GM12878 (cell line): ENCODE results near the gene LEMD3. TPM values are rescaled to one million over a fixed set of nuclear protein-coding genes. Genes with fewer than 3 reads are reported as not detected.

Experiments used
- ATAC-seq: fragments of 200-7000 bp; cut with Tn5 transposase; 3 replicates; pipeline ENCODE4 v1.9.1; 2020; ENCODE audit warnings: mild to moderate bottlenecking, moderate library complexity
- BruUV-seq: library from RNA; stranded (reverse); fragments of 400-500 nt; replicated peaks from 2 replicates; lab custom pipeline; 2021; lab: Mats Ljungman, UMichigan
- CTCF ChIA-PET: fragments of 300-600 bp; sonication (Branson Sonifier 250); formaldehyde crosslinking; extraction: SDS; loops from one replicate; lab custom pipeline; 2021; ENCODE audit warnings: inconsistent platforms; lab: Yijun Ruan, JAX
- POLR2A ChIA-PET: fragments of 350-600 bp; formaldehyde crosslinking; extraction: SDS; loops from one replicate; lab custom pipeline; 2021; ENCODE audit warnings: inconsistent platforms; lab: Charles Lee
- RAD21 ChIA-PET: fragments of 300-600 bp; sonication (Branson Sonifier 250); formaldehyde crosslinking; loops from one replicate; lab custom pipeline; 2023; ENCODE audit warnings: antibody characterized with exemption; ENCODE audit not compliant: unreplicated experiment; lab: Charles Lee
- SMC1A ChIA-PET: fragments of 300-600 bp; sonication (Branson Sonifier 250); formaldehyde crosslinking; loops from one replicate; lab custom pipeline; 2023; ENCODE audit not compliant: unreplicated experiment, uncharacterized antibody; lab: Charles Lee
- DNase-seq: peaks from one replicate; pipeline ENCODE4 v3.0.0-alpha.2; 2011; ENCODE audit warnings: low read depth, low spot score
- FAIRE-seq: peaks from 3 replicates; lab custom pipeline; 2011; peaks lifted over from hg19 to GRCh38; lab: Jason Lieb, UNC
- H2AFZ ChIP-seq: 2 replicates; pipeline ENCODE4 v1.6.0; 2011; ENCODE audit warnings: low read depth, low read length, control low read depth; ENCODE audit not compliant: control insufficient read depth
- H3K27ac ChIP-seq: 2 replicates; pipeline ENCODE4 v1.5.1; 2011; ENCODE audit warnings: control low read depth; ENCODE audit not compliant: control insufficient read depth, insufficient read depth
- H3K27me3 ChIP-seq, 2 experiments: replicated peaks in 1 of 2; 2 replicates each; pipeline versions ENCODE4 v1.6.0 to v1.6.1; 2011; ENCODE audit warnings: low read length in 1 of 2; ENCODE audit not compliant: control insufficient read depth in 2 of 2, insufficient read depth in 2 of 2
- H3K36me3 ChIP-seq, 2 experiments: 2 replicates each; pipeline ENCODE4 v1.5.1; 2011; ENCODE audit warnings: low read length in 1 of 2; ENCODE audit not compliant: control insufficient read depth in 2 of 2, insufficient read depth in 2 of 2
- H3K4me1 ChIP-seq: 2 replicates; pipeline ENCODE4 v1.6.1; 2011; ENCODE audit warnings: mild to moderate bottlenecking, low read length, moderate library complexity, mixed read lengths; ENCODE audit not compliant: control insufficient read depth, insufficient read depth
- H3K4me2 ChIP-seq: 2 replicates; pipeline ENCODE4 v1.6.0; 2011; ENCODE audit warnings: control low read depth; ENCODE audit not compliant: control insufficient read depth, insufficient read depth
- H3K4me3 ChIP-seq: fragments of 200-600 bp; sonication (generic); 2 replicates; pipeline ENCODE4 v1.5.1; 2016
- H3K79me2 ChIP-seq: 2 replicates; pipeline ENCODE4 v1.6.0; 2011; ENCODE audit warnings: low read length; ENCODE audit not compliant: control insufficient read depth, insufficient read depth
- H3K9ac ChIP-seq: 2 replicates; pipeline ENCODE4 v1.8.0; 2011; ENCODE audit warnings: low read length, control low read depth, mixed read lengths; ENCODE audit not compliant: control insufficient read depth, insufficient read depth
- H3K9me3 ChIP-seq: replicated peaks from 3 replicates; pipeline ENCODE4 v1.5.1; 2011; ENCODE audit warnings: mild to moderate bottlenecking, low read length; ENCODE audit not compliant: control insufficient read depth, insufficient read depth
- H4K20me1 ChIP-seq: 2 replicates; pipeline ENCODE4 v1.6.0; 2011; ENCODE audit not compliant: control insufficient read depth, insufficient read depth
- CBFB ChIP-seq: IDR thresholded peaks from 2 replicates; pipeline ENCODE4 v1.6.1; 2016; ENCODE audit warnings: antibody characterized with exemption, low read depth
- ESRRA ChIP-seq: IDR thresholded peaks from 2 replicates; pipeline ENCODE4 v1.6.1; 2012; ENCODE audit warnings: mild to moderate bottlenecking, low read length, improper control_type of control experiment
- IKZF2 ChIP-seq, 2 experiments: fragments of 450-650 bp; IDR thresholded peaks; 2 replicates each; pipeline ENCODE4 v1.6.1; 2017; ENCODE audit warnings: mild to moderate bottlenecking in 2 of 2, moderate library complexity in 2 of 2
- MTA3 ChIP-seq: IDR thresholded peaks from 2 replicates; pipeline ENCODE4 v1.6.1; 2012; ENCODE audit warnings: low read length, inconsistent platforms, borderline replicate concordance
- POLR2A ChIP-seq: IDR thresholded peaks from 2 replicates; pipeline ENCODE4 v1.6.1; 2011; ENCODE audit warnings: low read depth, mild to moderate bottlenecking, low read length
- TCF7 ChIP-seq: IDR thresholded peaks from 2 replicates; pipeline ENCODE4 v1.6.1; 2014; ENCODE audit warnings: antibody characterized with exemption, borderline replicate concordance
- ZNF384 ChIP-seq: IDR thresholded peaks from 2 replicates; pipeline ENCODE4 v1.6.1; 2012; ENCODE audit warnings: low read depth, mild to moderate bottlenecking, low read length, improper control_type of control experiment, borderline replicate concordance
- in situ Hi-C: fragments of 300-500 bp; cut with MboI; formaldehyde crosslinking; loops from 9 replicates; pipeline ENCODE4 v1.14.3; 2018; ENCODE audit warnings: mixed read lengths
- intact Hi-C: fragments of 100-400 bp; cut with micrococcal nuclease; formaldehyde crosslinking; loops from one replicate; pipeline ENCODE4 v1.14.2; 2022; ENCODE audit not compliant: unreplicated experiment
- polyA plus RNA-seq, 11 experiments: library from polyadenylated mRNA; depleted of rRNA in 4 of 11; unstranded in 6 of 11; stranded (reverse) in 5 of 11; fragments of >200 nt; fragmentation: Nextera tagmentation in 4 of 11; fragmentation: Illumina TruSeq in 1 of 11; extraction: Ambion mirVana in 4 of 11; extraction: Trizol in 1 of 11; gene quantifications; 1 replicate in 1 of 11; 2 replicates in 10 of 11; pipeline versions ENCODE4 v1.2.1 to v1.2.3, GENCODE V29; 2011 to 2016; ENCODE audit warnings: inconsistent platforms in 2 of 11, missing spikeins in 2 of 11, low read depth in 1 of 11
- total RNA-seq, 4 experiments: library from RNA; depleted of rRNA in 3 of 4; stranded (reverse); fragments of >200 nt in 3 of 4; fragmentation: Illumina TruSeq in 1 of 4; extraction: Trizol in 1 of 4; gene quantifications; 2 replicates each; pipeline versions ENCODE4 v1.2.1 to v1.2.3, GENCODE V29; 2013 to 2021
- TF ChIP-seq, protein P1 (sequence below): fragments of 450-650 bp; IDR thresholded peaks from 2 replicates; pipeline ENCODE4 v1.6.1; 2018; ENCODE audit warnings: borderline replicate concordance, mild to moderate bottlenecking; ENCODE audit not compliant: partially characterized antibody
- TF ChIP-seq, protein P2 (sequence below), 3 experiments: IDR thresholded peaks in 2 of 3; conservative IDR thresholded peaks in 1 of 3; 2 replicates each; pipeline ENCODE4 v1.5.1; 2011; ENCODE audit warnings: low read depth in 3 of 3, low read length in 3 of 3, mild to moderate bottlenecking in 3 of 3, control low read depth in 2 of 3, moderate library complexity in 2 of 3, inconsistent platforms in 1 of 3, mixed read lengths in 1 of 3; ENCODE audit not compliant: control insufficient read depth in 2 of 3, insufficient read depth in 1 of 3; ENCODE audit errors: extremely low read depth in 1 of 3

Gene LEMD3
- total and polyA plus RNA-seq, 10 of the 15 experiments (the other 5 are each of a cell fraction or from before 2014, with no cell fraction given): 7.5 to 26.0 (median 16.5) TPM

DNA sequence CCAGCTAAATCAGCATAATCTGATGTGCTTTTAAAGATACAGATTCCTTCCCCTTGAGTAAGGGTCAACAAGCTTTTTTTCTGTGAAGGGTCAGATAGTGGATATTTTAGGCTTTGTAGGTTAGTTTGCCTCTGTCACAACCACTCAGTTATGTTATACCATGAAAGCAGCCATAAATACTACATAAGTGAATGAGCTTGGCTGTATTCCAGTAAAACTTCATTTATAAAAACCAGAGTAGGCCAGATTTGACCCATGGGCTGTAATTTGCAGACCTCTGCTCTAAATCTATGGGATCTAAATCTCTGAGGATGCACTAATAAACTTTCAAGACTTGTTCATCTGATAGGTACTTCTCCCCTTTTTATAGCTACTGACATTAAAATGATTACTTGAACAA, 47.7 kb downstream of the LEMD3 start:
- ChIA-PET CTCF (interaction anchor here (1.4 to 3.6 kb wide), 3 partner anchors 9 to 326 kb away, joined by 4 to 27 read pairs (median 6); no protein-coding TSS in a partner anchor), RAD21 (interaction anchor here (1.1 kb wide), 1 partner anchor 48 kb away, joined by 4 read pairs; no protein-coding TSS in a partner anchor), POLR2A (interaction anchor here (1.1 kb wide), 1 partner anchor 47 kb away, joined by 3 read pairs; the partner anchor contains the start of gene LEMD3), SMC1A (interaction anchor here (0.7 to 3.1 kb wide), 11 partner anchors 9 to 311 kb away, joined by 3 to 21 read pairs (median 7); no protein-coding TSS in a partner anchor)
- no peak overlapping the region for H2AFZ ChIP-seq
- H3K36me3 ChIP-seq: peaks cover 0 to 30% of the 10 kb centered on the region in 2 experiments; a peak in 2 of 4 replicates
- intact Hi-C loops: no loop called here
- no peaks in the 10 kb centered on the region for H3K27me3 ChIP-seq
- peaks cover 11% of the 10 kb centered on the region for H3K9me3 ChIP-seq
- H3K79me2 ChIP-seq: no peaks in the 10 kb centered on the region
- no peak overlapping the region for H3K9ac ChIP-seq
- FAIRE-seq (no peak), ATAC-seq (no peak), DNase-seq (no peak)
- no peak overlapping the region for H3K27ac ChIP-seq
- no peak overlapping the region for H3K4me2 ChIP-seq
- H4K20me1 ChIP-seq: no peaks in the 10 kb centered on the region
- no peaks in the 10 kb centered on the region for H3K4me1 ChIP-seq
- in situ Hi-C loops: no loop called here
- no peak overlapping the region for H3K4me3 ChIP-seq
- TF ChIP-seq ESRRA: no peak
- TF ChIP-seq ZNF384: no peak
- no peak for TF ChIP-seq TCF7
- TF ChIP-seq, protein P1, sequence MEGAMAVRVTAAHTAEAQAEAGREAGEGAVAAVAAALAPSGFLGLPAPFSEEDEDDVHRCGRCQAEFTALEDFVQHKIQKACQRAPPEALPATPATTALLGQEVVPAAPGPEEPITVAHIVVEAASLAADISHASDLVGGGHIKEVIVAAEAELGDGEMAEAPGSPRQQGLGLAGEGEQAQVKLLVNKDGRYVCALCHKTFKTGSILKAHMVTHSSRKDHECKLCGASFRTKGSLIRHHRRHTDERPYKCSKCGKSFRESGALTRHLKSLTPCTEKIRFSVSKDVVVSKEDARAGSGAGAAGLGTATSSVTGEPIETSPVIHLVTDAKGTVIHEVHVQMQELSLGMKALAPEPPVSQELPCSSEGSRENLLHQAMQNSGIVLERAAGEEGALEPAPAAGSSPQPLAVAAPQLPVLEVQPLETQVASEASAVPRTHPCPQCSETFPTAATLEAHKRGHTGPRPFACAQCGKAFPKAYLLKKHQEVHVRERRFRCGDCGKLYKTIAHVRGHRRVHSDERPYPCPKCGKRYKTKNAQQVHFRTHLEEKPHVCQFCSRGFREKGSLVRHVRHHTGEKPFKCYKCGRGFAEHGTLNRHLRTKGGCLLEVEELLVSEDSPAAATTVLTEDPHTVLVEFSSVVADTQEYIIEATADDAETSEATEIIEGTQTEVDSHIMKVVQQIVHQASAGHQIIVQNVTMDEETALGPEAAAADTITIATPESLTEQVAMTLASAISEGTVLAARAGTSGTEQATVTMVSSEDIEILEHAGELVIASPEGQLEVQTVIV: no peak
- TF ChIP-seq, protein P2, sequence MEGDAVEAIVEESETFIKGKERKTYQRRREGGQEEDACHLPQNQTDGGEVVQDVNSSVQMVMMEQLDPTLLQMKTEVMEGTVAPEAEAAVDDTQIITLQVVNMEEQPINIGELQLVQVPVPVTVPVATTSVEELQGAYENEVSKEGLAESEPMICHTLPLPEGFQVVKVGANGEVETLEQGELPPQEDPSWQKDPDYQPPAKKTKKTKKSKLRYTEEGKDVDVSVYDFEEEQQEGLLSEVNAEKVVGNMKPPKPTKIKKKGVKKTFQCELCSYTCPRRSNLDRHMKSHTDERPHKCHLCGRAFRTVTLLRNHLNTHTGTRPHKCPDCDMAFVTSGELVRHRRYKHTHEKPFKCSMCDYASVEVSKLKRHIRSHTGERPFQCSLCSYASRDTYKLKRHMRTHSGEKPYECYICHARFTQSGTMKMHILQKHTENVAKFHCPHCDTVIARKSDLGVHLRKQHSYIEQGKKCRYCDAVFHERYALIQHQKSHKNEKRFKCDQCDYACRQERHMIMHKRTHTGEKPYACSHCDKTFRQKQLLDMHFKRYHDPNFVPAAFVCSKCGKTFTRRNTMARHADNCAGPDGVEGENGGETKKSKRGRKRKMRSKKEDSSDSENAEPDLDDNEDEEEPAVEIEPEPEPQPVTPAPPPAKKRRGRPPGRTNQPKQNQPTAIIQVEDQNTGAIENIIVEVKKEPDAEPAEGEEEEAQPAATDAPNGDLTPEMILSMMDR (IDR thresholded peaks at IDR 0.05 in 2 of 3, conservative IDR thresholded peaks at IDR 0.05 in 1 of 3; ENCODE audit: control insufficient read depth in 2 of 3, extremely low read depth in 1 of 3, insufficient read depth in 1 of 3, low read depth in 3 of 3, low read length in 3 of 3): no peak
- TF ChIP-seq POLR2A: no peak
- TF ChIP-seq IKZF2 (IDR thresholded peaks at IDR 0.05): no peak
- no peak for TF ChIP-seq MTA3
- no peak for TF ChIP-seq CBFB
- TF ChIP-seq, all 136 proteins: peak for 0
- BruUV-seq: no TSS peak
